Naive B cell (primary cell): ENCODE measurements around the gene TRPM1. TPM values are rescaled to one million over a fixed set of nuclear protein-coding genes. Genes with fewer than 3 reads are reported as not detected.

ENCODE experiments used
- ATAC-seq, 2 donors: fragments of 150-1000 bp; cut with Tn5 transposase; 2 replicates each; pipeline ENCODE4 v1.10.0; 2021; ENCODE audit warnings: low read depth in 2 of 2, mild to moderate bottlenecking in 2 of 2, moderate library complexity in 2 of 2
- DNase-seq: peaks from one replicate; pipeline ENCODE4 v3.0.0; 2022
- H3K27ac Mint-ChIP-seq, 6 donors: one replicate each; pipeline ENCODE4 v1.8.0; 2020 to 2022; ENCODE audit warnings: mild to moderate bottlenecking in 6 of 6, mixed read lengths in 6 of 6, moderate library complexity in 5 of 6, inconsistent platforms in 2 of 6
- H3K27me3 Mint-ChIP-seq, 3 donors: one replicate each; pipeline ENCODE4 v1.8.0; 2021 to 2022; ENCODE audit warnings: mixed read lengths in 3 of 3, mild to moderate bottlenecking in 1 of 3
- H3K36me3 Mint-ChIP-seq, 2 donors: one replicate each; pipeline ENCODE4 v1.8.0; 2020 to 2022; ENCODE audit warnings: mixed read lengths in 2 of 2, inconsistent platforms in 1 of 2, mild to moderate bottlenecking in 1 of 2
- H3K4me1 Mint-ChIP-seq, 3 donors: one replicate each; pipeline ENCODE4 v1.8.0; 2020 to 2022; ENCODE audit warnings: mixed read lengths in 3 of 3, inconsistent platforms in 1 of 3, mild to moderate bottlenecking in 1 of 3, moderate library complexity in 1 of 3
- H3K4me3 Mint-ChIP-seq, 8 donors: one replicate each; pipeline ENCODE4 v1.8.0; 2020 to 2022; ENCODE audit warnings: mild to moderate bottlenecking in 8 of 8, mixed read lengths in 8 of 8, moderate library complexity in 8 of 8, inconsistent platforms in 2 of 8
- H3K9me3 Mint-ChIP-seq, 7 donors: one replicate each; pipeline ENCODE4 v1.8.0; 2020 to 2022; ENCODE audit warnings: mixed read lengths in 7 of 7, mild to moderate bottlenecking in 5 of 7, inconsistent platforms in 2 of 7, moderate library complexity in 1 of 7
- polyA plus RNA-seq, 6 donors: library from polyadenylated mRNA; unstranded; fragments of 300-500 nt; fragmentation: Illumina TruSeq; gene quantifications; one replicate each; pipeline ENCODE4 v1.2.3, GENCODE V29; 2021; ENCODE audit warnings: low read depth in 6 of 6

TRPM1 gene
- polyA plus RNA-seq, 6 donors from 2014 or later, result 0.05 to 0.12 (median 0.09) TPM; not detected in 2

GRCh38 chr15:31049682-31050615 is 51.6 kb downstream of the TRPM1 start:
- peaks cover 0 to 6% (median 0%) of the 10 kb centered on the region in 7 donors for H3K9me3 Mint-ChIP-seq
- ATAC-seq (peak; percentile 52 to 57), DNase-seq (peak; percentile 35)
- H3K4me1 Mint-ChIP-seq, result peaks cover 54 to 69% (median 62%) of the 10 kb centered on the region in 3 donors
- peak overlapping the region; percentile 44 to 91 (median 84) for H3K4me3 Mint-ChIP-seq
- H3K36me3 Mint-ChIP-seq, result no peaks in the 10 kb centered on the region
- H3K27me3 Mint-ChIP-seq, result no peaks in the 10 kb centered on the region
- H3K27ac Mint-ChIP-seq, result peak overlapping the region; percentile 88 to 97 (median 96)

- H3K27me3 Mint-ChIP-seq, result no peaks in the 10 kb centered on the region
- peaks cover 54 to 67% (median 62%) of the 10 kb centered on the region in 3 donors for H3K4me1 Mint-ChIP-seq
- DNase-seq, result peak; percentile 49
- peak; percentile 70 to 75 for ATAC-seq
- peak overlapping the region; percentile 36 to 91 (median 84) for H3K4me3 Mint-ChIP-seq
- H3K27ac Mint-ChIP-seq, result peak overlapping the region; percentile 88 to 97 (median 96)
- peaks cover 0 to 6% (median 0%) of the 10 kb centered on the region in 7 donors for H3K9me3 Mint-ChIP-seq
- H3K36me3 Mint-ChIP-seq, result no peaks in the 10 kb centered on the region
Observed at GRCh38 chr15:31049111-31049510, 52.4 kb downstream of the TRPM1 start.

GRCh38 chr15:31047437-31047836 is 54.1 kb downstream of the TRPM1 start:
- peak overlapping the region; percentile 73 to 88 (median 82) for H3K27ac Mint-ChIP-seq
- H3K4me1 Mint-ChIP-seq, result peaks cover 51 to 58% (median 53%) of the 10 kb centered on the region in 3 donors
- ATAC-seq, result no peak
- H3K9me3 Mint-ChIP-seq, result peaks cover 0 to 6% (median 0%) of the 10 kb centered on the region in 7 donors
- H3K27me3 Mint-ChIP-seq, result no peaks in the 10 kb centered on the region
- no peaks in the 10 kb centered on the region for H3K36me3 Mint-ChIP-seq
- peak overlapping the region in 2 of 8 donors; percentile 53 to 70 for H3K4me3 Mint-ChIP-seq
- no peak for DNase-seq

GRCh38 chr15:31046759-31047359 is 54.7 kb downstream of the TRPM1 start:
- no peak for ATAC-seq
- Mint-ChIP-seq H3K27me3 (no peaks in the 10 kb centered on the region), H3K4me1 (peaks cover 53 to 55% (median 54%) of the 10 kb centered on the region in 3 donors), H3K27ac (peak overlapping the region; percentile 73 to 91 (median 82)), H3K4me3 (peak overlapping the region in 4 of 8 donors; percentile 13 to 46 (median 34)), H3K9me3 (peaks cover 0 to 6% (median 0%) of the 10 kb centered on the region in 7 donors), H3K36me3 (no peaks in the 10 kb centered on the region)
- DNase-seq, result no peak

- Mint-ChIP-seq H3K4me3 (peak overlapping the region in 1 of 8 donors; percentile 8), H3K4me1 (peaks cover 42 to 46% (median 43%) of the 10 kb centered on the region in 3 donors), H3K9me3 (peaks cover 0 to 1% (median 0%) of the 10 kb centered on the region in 7 donors), H3K36me3 (no peaks in the 10 kb centered on the region), H3K27ac (no peak overlapping the region), H3K27me3 (no peaks in the 10 kb centered on the region)
- ATAC-seq, result no peak
- DNase-seq, result no peak
Observed at GRCh38 chr15:31045606-31046005, 55.9 kb downstream of the TRPM1 start.

- H3K4me3 Mint-ChIP-seq, result no peak overlapping the region
- no peaks in the 10 kb centered on the region for H3K36me3 Mint-ChIP-seq
- peaks cover 0 to 1% (median 0%) of the 10 kb centered on the region in 7 donors for H3K9me3 Mint-ChIP-seq
- ATAC-seq (no peak), DNase-seq (no peak)
- H3K4me1 Mint-ChIP-seq, result peaks cover 17 to 31% (median 25%) of the 10 kb centered on the region in 3 donors
- no peak overlapping the region for H3K27ac Mint-ChIP-seq
- no peaks in the 10 kb centered on the region for H3K27me3 Mint-ChIP-seq
Observed at GRCh38 chr15:31042751-31043150, 58.8 kb downstream of the TRPM1 start.

- ATAC-seq (no peak), DNase-seq (no peak)
- no peak overlapping the region for H3K27ac Mint-ChIP-seq
- no peak overlapping the region for H3K4me3 Mint-ChIP-seq
- no peaks in the 10 kb centered on the region for H3K27me3 Mint-ChIP-seq
- H3K36me3 Mint-ChIP-seq, result no peaks in the 10 kb centered on the region
- peaks cover 0 to 1% (median 0%) of the 10 kb centered on the region in 7 donors for H3K9me3 Mint-ChIP-seq
- H3K4me1 Mint-ChIP-seq, result peaks cover 12 to 29% (median 22%) of the 10 kb centered on the region in 3 donors
Observed at GRCh38 chr15:31041610-31042009, 59.9 kb downstream of the TRPM1 start.

GRCh38 chr15:31040611-31041010 is 60.9 kb downstream of the TRPM1 start:
- DNase-seq (no peak), ATAC-seq (no peak)
- Mint-ChIP-seq H3K4me1 (peaks cover 10 to 23% (median 16%) of the 10 kb centered on the region in 3 donors), H3K4me3 (peak overlapping the region in 1 of 8 donors; percentile 45), H3K36me3 (no peaks in the 10 kb centered on the region), H3K27me3 (no peaks in the 10 kb centered on the region), H3K27ac (peak overlapping the region in 1 of 6 donors; percentile 5), H3K9me3 (no peaks in the 10 kb centered on the region)

- H3K27ac Mint-ChIP-seq, result peak overlapping the region in 1 of 6 donors; percentile 34
- peaks cover 13 to 23% (median 18%) of the 10 kb centered on the region in 3 donors for H3K4me1 Mint-ChIP-seq
- H3K9me3 Mint-ChIP-seq, result no peaks in the 10 kb centered on the region
- H3K4me3 Mint-ChIP-seq, result no peak overlapping the region
- H3K36me3 Mint-ChIP-seq, result no peaks in the 10 kb centered on the region
- DNase-seq (no peak), ATAC-seq (no peak)
- no peaks in the 10 kb centered on the region for H3K27me3 Mint-ChIP-seq
Observed at GRCh38 chr15:31039961-31040360, 61.6 kb downstream of the TRPM1 start.

GRCh38 chr15:31037731-31038477 is 63.6 kb downstream of the TRPM1 start:
- peak overlapping the region in 2 of 6 donors; percentile 57 to 59 for H3K27ac Mint-ChIP-seq
- H3K27me3 Mint-ChIP-seq, result no peaks in the 10 kb centered on the region
- ATAC-seq (no peak), DNase-seq (no peak)
- H3K9me3 Mint-ChIP-seq, result no peaks in the 10 kb centered on the region
- no peaks in the 10 kb centered on the region for H3K36me3 Mint-ChIP-seq
- H3K4me3 Mint-ChIP-seq, result no peak overlapping the region
- H3K4me1 Mint-ChIP-seq, result peaks cover 31 to 42% (median 32%) of the 10 kb centered on the region in 3 donors

- no peak overlapping the region for H3K27ac Mint-ChIP-seq
- no peaks in the 10 kb centered on the region for H3K9me3 Mint-ChIP-seq
- H3K36me3 Mint-ChIP-seq, result no peaks in the 10 kb centered on the region
- no peaks in the 10 kb centered on the region for H3K27me3 Mint-ChIP-seq
- no peak for DNase-seq
- H3K4me1 Mint-ChIP-seq, result peaks cover 27 to 42% (median 40%) of the 10 kb centered on the region in 3 donors
- H3K4me3 Mint-ChIP-seq, result peak overlapping the region in 1 of 8 donors; percentile 81
- ATAC-seq, result no peak
Observed at GRCh38 chr15:31036783-31037182, 64.7 kb downstream of the TRPM1 start.

- peaks cover 0 to 2% (median 0%) of the 10 kb centered on the region in 7 donors for H3K9me3 Mint-ChIP-seq
- H3K27ac Mint-ChIP-seq, result peak overlapping the region in 1 of 6 donors; percentile 38
- DNase-seq, result no peak
- no peaks in the 10 kb centered on the region for H3K36me3 Mint-ChIP-seq
- no peak overlapping the region for H3K4me3 Mint-ChIP-seq
- no peaks in the 10 kb centered on the region for H3K27me3 Mint-ChIP-seq
- H3K4me1 Mint-ChIP-seq, result peaks cover 32 to 49% (median 48%) of the 10 kb centered on the region in 3 donors
- no peak for ATAC-seq
Observed at GRCh38 chr15:31035610-31036009, 65.9 kb downstream of the TRPM1 start.

- Mint-ChIP-seq H3K9me3 (peaks cover 0 to 2% (median 0%) of the 10 kb centered on the region in 7 donors), H3K36me3 (no peaks in the 10 kb centered on the region), H3K4me1 (peaks cover 37 to 51% (median 40%) of the 10 kb centered on the region in 3 donors), H3K4me3 (peak overlapping the region in 1 of 8 donors; percentile 9), H3K27me3 (no peaks in the 10 kb centered on the region), H3K27ac (peak overlapping the region in 3 of 6 donors; percentile 8 to 62 (median 44))
- peak in 1 of 2 donors; percentile 30 for ATAC-seq
- DNase-seq, result no peak
Observed at GRCh38 chr15:31034152-31034551, 67.4 kb downstream of the TRPM1 start.
